ENCODE measurements around the gene CAD. TPM values are rescaled to one million over a fixed set of nuclear protein-coding genes. Genes with fewer than 3 reads are reported as not detected.

The CAD gene
- total RNA-seq, 2 donors from 2014 or later, result 54.0 to 106 TPM

- H3K4me1 Mint-ChIP-seq, result no peaks in the 10 kb centered on the region
- no peaks in the 10 kb centered on the region for H3K27me3 Mint-ChIP-seq
- H3K9me3 Mint-ChIP-seq, result no peaks in the 10 kb centered on the region
- ATAC-seq (replicated peaks), result no peak
- H3K4me3 Mint-ChIP-seq, result no peak overlapping the region
- H3K36me3 Mint-ChIP-seq (ENCODE audit: low read depth), result peaks cover 99% of the 10 kb centered on the region
- no peak overlapping the region for H3K27ac Mint-ChIP-seq
Measured at GRCh38 chr2:27225526-27225925, 8.4 kb downstream of the CAD start.

DNA sequence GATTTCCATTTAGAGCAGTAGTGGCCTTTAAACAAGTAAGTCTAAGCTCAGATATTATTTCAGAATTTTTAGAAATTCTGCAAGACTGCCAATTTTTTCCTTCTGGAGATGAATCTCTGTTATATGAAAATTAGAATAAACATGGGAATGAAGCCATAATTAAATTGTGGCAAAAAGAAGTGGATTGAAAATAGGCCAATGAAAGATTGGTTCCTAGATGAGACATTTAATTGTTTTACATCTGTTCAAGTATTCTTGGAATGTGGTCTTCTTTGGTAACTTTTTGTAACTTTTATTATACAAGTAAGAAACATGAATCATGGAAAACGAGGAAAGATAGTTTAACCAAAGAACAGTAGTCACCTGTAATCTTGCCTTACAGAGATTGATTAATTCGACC lies 10.3 kb downstream of the CAD start:
- H3K4me1 Mint-ChIP-seq, result no peaks in the 10 kb centered on the region
- no peaks in the 10 kb centered on the region for H3K27me3 Mint-ChIP-seq
- no peak for ATAC-seq (replicated peaks)
- H3K27ac Mint-ChIP-seq, result no peak overlapping the region
- H3K9me3 Mint-ChIP-seq, result no peaks in the 10 kb centered on the region
- H3K4me3 Mint-ChIP-seq, result no peak overlapping the region
- H3K36me3 Mint-ChIP-seq (ENCODE audit: low read depth), result peaks cover 99% of the 10 kb centered on the region

DNA sequence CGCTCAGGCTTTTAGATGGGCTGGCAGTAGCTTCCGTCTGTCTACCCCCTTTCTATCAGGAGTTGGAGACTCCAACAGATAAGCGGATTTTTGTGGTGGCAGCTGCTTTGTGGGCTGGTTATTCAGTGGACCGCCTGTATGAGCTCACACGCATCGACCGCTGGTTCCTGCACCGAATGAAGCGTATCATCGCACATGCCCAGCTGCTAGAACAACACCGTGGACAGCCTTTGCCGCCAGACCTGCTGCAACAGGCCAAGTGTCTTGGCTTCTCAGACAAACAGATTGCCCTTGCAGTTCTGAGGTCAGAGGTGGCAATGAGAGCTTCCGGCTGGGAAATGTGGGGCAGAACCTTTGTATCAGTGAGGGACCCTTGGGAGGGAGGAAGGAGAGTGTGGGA lies 14.8 kb downstream of the CAD start:
- no peak for ATAC-seq (replicated peaks)
- Mint-ChIP-seq H3K27ac (no peak overlapping the region), H3K4me3 (no peak overlapping the region), H3K9me3 (no peaks in the 10 kb centered on the region), H3K4me1 (no peaks in the 10 kb centered on the region), H3K27me3 (no peaks in the 10 kb centered on the region), H3K36me3 (ENCODE audit: low read depth) (peaks cover 99% of the 10 kb centered on the region)

DNA sequence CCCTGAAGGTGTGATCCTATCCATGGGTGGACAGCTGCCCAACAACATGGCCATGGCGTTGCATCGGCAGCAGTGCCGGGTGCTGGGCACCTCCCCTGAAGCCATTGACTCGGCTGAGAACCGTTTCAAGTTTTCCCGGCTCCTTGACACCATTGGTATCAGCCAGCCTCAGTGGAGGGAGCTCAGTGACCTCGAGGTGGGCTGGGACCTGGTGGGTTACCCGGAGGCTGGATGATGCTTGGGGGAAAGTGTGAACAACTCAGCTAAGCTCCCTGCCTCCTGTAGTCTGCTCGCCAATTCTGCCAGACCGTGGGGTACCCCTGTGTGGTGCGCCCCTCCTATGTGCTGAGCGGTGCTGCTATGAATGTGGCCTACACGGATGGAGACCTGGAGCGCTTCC lies 16.2 kb downstream of the CAD start:
- Mint-ChIP-seq H3K4me3 (no peak overlapping the region), H3K27ac (no peak overlapping the region), H3K9me3 (no peaks in the 10 kb centered on the region), H3K36me3 (ENCODE audit: low read depth) (peaks cover 99% of the 10 kb centered on the region), H3K27me3 (no peaks in the 10 kb centered on the region), H3K4me1 (no peaks in the 10 kb centered on the region)
- no peak for ATAC-seq (replicated peaks)

DNA sequence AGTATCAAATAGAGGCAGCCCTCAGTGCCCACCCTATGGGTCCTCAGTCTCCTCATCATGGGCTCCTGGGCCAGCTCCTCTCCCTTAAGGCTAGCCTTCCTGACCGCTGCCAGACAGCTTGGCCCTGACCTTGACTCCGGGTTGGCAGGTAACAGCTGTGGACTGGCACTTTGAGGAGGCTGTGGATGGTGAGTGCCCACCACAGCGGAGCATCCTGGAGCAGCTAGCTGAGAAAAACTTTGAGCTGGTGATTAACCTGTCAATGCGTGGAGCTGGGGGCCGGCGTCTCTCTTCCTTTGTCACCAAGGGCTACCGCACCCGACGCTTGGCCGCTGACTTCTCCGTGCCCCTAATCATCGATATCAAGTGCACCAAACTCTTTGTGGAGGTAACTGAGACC lies 19.0 kb downstream of the CAD start:
- Mint-ChIP-seq H3K36me3 (ENCODE audit: low read depth) (peaks cover 100% of the 10 kb centered on the region), H3K4me1 (no peaks in the 10 kb centered on the region), H3K4me3 (no peak overlapping the region), H3K27ac (no peak overlapping the region), H3K27me3 (no peaks in the 10 kb centered on the region), H3K9me3 (no peaks in the 10 kb centered on the region)
- no peak for ATAC-seq (replicated peaks)

- Mint-ChIP-seq H3K36me3 (ENCODE audit: low read depth) (peaks cover 100% of the 10 kb centered on the region), H3K27ac (no peak overlapping the region), H3K9me3 (no peaks in the 10 kb centered on the region)
Measured at GRCh38 chr2:27236626-27237025, 19.5 kb downstream of the CAD start.

DNA sequence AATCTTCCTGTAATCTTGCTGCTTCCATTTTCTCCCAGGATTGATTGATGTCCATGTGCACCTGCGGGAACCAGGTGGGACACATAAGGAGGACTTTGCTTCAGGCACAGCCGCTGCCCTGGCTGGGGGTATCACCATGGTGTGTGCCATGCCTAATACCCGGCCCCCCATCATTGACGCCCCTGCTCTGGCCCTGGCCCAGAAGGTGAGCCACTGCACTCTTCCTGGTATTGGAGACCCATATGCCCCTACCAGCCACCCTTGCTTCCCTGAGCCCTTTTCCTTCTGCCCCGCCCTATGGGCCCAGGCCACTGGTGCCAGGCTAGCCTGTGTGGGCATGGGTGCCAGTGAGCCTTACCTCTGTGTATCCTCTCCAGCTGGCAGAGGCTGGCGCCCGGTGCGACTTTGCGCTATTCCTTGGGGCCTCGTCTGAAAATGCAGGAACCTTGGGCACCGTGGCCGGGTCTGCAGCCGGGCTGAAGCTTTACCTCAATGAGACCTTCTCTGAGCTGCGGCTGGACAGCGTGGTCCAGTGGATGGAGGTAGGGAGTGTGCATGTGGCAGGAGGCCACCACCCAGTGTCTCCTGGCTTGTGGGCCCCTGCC lies 20.3 kb downstream of the CAD start:
- Mint-ChIP-seq H3K36me3 (ENCODE audit: low read depth) (peaks cover 100% of the 10 kb centered on the region), H3K27me3 (no peaks in the 10 kb centered on the region)

More at GRCh38 chr2:27236626-27237025, 19.5 kb downstream of the CAD start:
- H3K27me3 Mint-ChIP-seq, result no peaks in the 10 kb centered on the region
- H3K4me1 Mint-ChIP-seq, result no peaks in the 10 kb centered on the region
- no peak for ATAC-seq (replicated peaks)
- H3K4me3 Mint-ChIP-seq, result no peak overlapping the region

GRCh38 chr2:27238976-27239375 lies 21.8 kb downstream of the CAD start:
- Mint-ChIP-seq H3K4me1 (no peaks in the 10 kb centered on the region), H3K27ac (no peak overlapping the region), H3K9me3 (no peaks in the 10 kb centered on the region), H3K4me3 (no peak overlapping the region), H3K27me3 (no peaks in the 10 kb centered on the region), H3K36me3 (ENCODE audit: low read depth) (peaks cover 100% of the 10 kb centered on the region)
- ATAC-seq (replicated peaks), result no peak

More for the DNA sequence above, 20.3 kb downstream of the CAD start:
- no peak overlapping the region for H3K4me3 Mint-ChIP-seq
- ATAC-seq (replicated peaks), result no peak
- no peak overlapping the region for H3K27ac Mint-ChIP-seq
- no peaks in the 10 kb centered on the region for H3K9me3 Mint-ChIP-seq
- H3K4me1 Mint-ChIP-seq, result no peaks in the 10 kb centered on the region

- no peak for ATAC-seq (replicated peaks)
- H3K27ac Mint-ChIP-seq, result no peak overlapping the region
- no peaks in the 10 kb centered on the region for H3K27me3 Mint-ChIP-seq
- no peaks in the 10 kb centered on the region for H3K9me3 Mint-ChIP-seq
- peaks cover 90% of the 10 kb centered on the region for H3K36me3 Mint-ChIP-seq (ENCODE audit: low read depth)
- no peak overlapping the region for H3K4me3 Mint-ChIP-seq
- no peaks in the 10 kb centered on the region for H3K4me1 Mint-ChIP-seq
Measured at GRCh38 chr2:27240406-27240805, 23.2 kb downstream of the CAD start.

DNA sequence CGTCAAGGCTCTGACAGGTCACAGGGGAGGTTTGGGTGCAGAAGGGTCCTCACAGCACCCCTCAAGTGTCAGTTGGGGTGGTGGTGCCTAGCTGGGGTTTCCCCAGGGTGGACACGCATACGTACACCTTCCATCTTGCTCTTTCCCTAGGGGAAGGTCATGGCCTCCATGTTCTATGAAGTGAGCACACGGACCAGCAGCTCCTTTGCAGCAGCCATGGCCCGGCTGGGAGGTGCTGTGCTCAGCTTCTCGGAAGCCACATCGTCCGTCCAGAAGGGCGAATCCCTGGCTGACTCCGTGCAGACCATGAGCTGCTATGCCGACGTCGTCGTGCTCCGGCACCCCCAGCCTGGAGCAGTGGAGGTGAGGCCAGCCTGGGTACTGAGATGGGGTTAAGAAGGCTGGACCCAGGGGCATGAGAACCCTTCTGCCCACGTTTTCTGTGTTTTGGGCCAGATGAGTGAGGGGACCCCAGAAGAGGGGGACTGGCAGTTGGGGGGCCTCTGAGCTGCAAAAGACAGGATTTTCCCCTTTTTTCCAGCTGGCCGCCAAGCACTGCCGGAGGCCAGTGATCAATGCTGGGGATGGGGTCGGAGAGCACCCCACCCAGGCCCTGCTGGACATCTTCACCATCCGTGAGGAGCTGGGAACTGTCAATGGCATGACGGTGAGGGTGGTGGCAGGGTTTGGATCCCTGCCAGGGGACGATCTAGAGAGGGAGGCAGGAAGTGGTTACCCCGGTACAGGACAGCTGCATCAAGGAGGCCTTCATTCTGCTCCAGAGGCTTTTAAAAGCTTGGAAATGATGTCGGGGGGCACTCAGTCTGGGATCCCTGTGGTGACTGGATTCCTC lies 24.8 kb downstream of the CAD start:
- no peaks in the 10 kb centered on the region for H3K27me3 Mint-ChIP-seq
- H3K9me3 Mint-ChIP-seq, result no peaks in the 10 kb centered on the region
- H3K36me3 Mint-ChIP-seq (ENCODE audit: low read depth), result peaks cover 75% of the 10 kb centered on the region
- no peak for ATAC-seq (replicated peaks)
- H3K4me3 Mint-ChIP-seq, result no peak overlapping the region
- H3K4me1 Mint-ChIP-seq, result no peaks in the 10 kb centered on the region
- H3K27ac Mint-ChIP-seq, result no peak overlapping the region

DNA sequence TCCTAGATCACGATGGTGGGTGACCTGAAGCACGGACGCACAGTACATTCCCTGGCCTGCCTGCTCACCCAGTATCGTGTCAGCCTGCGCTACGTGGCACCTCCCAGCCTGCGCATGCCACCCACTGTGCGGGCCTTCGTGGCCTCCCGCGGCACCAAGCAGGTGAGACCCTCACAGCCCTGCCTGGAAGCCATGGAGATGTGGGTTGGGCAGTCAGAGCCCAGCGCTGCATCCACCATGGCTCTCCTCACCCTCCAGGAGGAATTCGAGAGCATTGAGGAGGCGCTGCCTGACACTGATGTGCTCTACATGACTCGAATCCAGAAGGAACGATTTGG lies 25.4 kb downstream of the CAD start:
- H3K4me1 Mint-ChIP-seq, result no peaks in the 10 kb centered on the region
- H3K36me3 Mint-ChIP-seq (ENCODE audit: low read depth), result peaks cover 69% of the 10 kb centered on the region

GRCh38 chr2:27243391-27244130 lies 26.4 kb downstream of the CAD start:
- no peak overlapping the region for H3K27ac Mint-ChIP-seq
- no peaks in the 10 kb centered on the region for H3K4me1 Mint-ChIP-seq
- H3K4me3 Mint-ChIP-seq, result no peak overlapping the region
- H3K9me3 Mint-ChIP-seq, result no peaks in the 10 kb centered on the region
- no peak for ATAC-seq (replicated peaks)
- H3K36me3 Mint-ChIP-seq (ENCODE audit: low read depth), result peaks cover 59% of the 10 kb centered on the region
- no peaks in the 10 kb centered on the region for H3K27me3 Mint-ChIP-seq

More for the DNA sequence above, 25.4 kb downstream of the CAD start:
- H3K27ac Mint-ChIP-seq, result no peak overlapping the region
- no peak for ATAC-seq (replicated peaks)
- H3K4me3 Mint-ChIP-seq, result no peak overlapping the region
- H3K9me3 Mint-ChIP-seq, result no peaks in the 10 kb centered on the region
- no peaks in the 10 kb centered on the region for H3K27me3 Mint-ChIP-seq

GRCh38 chr2:27245116-27245515 lies 27.9 kb downstream of the CAD start:
- peaks cover 43% of the 10 kb centered on the region for H3K36me3 Mint-ChIP-seq (ENCODE audit: low read depth)
- ATAC-seq (replicated peaks), result no peak
- H3K27me3 Mint-ChIP-seq, result peaks cover 4% of the 10 kb centered on the region
- H3K27ac Mint-ChIP-seq, result no peak overlapping the region
- no peak overlapping the region for H3K4me3 Mint-ChIP-seq
- H3K4me1 Mint-ChIP-seq, result no peaks in the 10 kb centered on the region
- no peaks in the 10 kb centered on the region for H3K9me3 Mint-ChIP-seq

- Mint-ChIP-seq H3K9me3 (no peaks in the 10 kb centered on the region), H3K4me1 (no peaks in the 10 kb centered on the region), H3K36me3 (ENCODE audit: low read depth) (peaks cover 38% of the 10 kb centered on the region), H3K27me3 (peaks cover 5% of the 10 kb centered on the region), H3K27ac (no peak overlapping the region), H3K4me3 (no peak overlapping the region)
- no peak for ATAC-seq (replicated peaks)
Measured at GRCh38 chr2:27245626-27246025, 28.5 kb downstream of the CAD start.

DNA sequence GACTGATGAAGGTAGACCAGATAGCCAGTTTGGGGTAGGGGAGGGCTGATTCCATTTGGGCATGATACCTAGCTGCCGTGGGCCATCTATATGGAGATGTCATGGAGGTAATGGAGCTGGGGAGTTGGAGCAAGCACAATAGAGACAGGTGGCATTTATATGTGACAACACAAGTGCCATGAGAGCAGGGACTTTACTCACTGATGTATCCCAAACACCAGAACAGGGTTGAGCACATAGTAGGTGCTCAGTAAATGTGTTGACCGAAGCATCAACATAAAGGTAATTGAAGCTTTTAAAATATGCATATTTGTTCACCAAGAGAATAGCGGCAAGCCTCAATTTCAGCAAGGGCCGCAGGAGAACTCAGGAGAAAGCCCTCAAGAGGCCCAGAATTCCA lies 30.7 kb downstream of the CAD start:
- H3K4me3 Mint-ChIP-seq, result no peak overlapping the region
- no peaks in the 10 kb centered on the region for H3K9me3 Mint-ChIP-seq
- H3K27me3 Mint-ChIP-seq, result peaks cover 12% of the 10 kb centered on the region
- H3K4me1 Mint-ChIP-seq, result no peaks in the 10 kb centered on the region
- no peak for ATAC-seq (replicated peaks)
- H3K36me3 Mint-ChIP-seq (ENCODE audit: low read depth), result peaks cover 15% of the 10 kb centered on the region
- no peak overlapping the region for H3K27ac Mint-ChIP-seq
